Transverse colon (tissue), 4 donors: ENCODE results near the gene ZNF653.
A peak's percentile ranks its signal among the peaks of the same experiment; 100 is the strongest.

Experiments used
- POLR2AphosphoS5 ChIP-seq, 3 donors: sonication (generic); formaldehyde crosslinking; IDR thresholded peaks; one replicate each; pipeline ENCODE4 v1.6.1; 2016; ENCODE audit warnings: antibody characterized with exemption in 3 of 3
- TF ChIP-seq, protein P1 (sequence below), 5 experiments: fragments of 200-600 bp in 3 of 5; fragments of 450-650 bp in 2 of 5; sonication (generic) in 3 of 5; IDR thresholded peaks; 1 replicate in 2 of 5; 2 replicates in 3 of 5; pipeline ENCODE4 v1.5.1; 2016 to 2017; ENCODE audit warnings: antibody characterized with exemption in 5 of 5, inconsistent platforms in 3 of 5, mild to moderate bottlenecking in 2 of 5, moderate library complexity in 1 of 5

DNA sequence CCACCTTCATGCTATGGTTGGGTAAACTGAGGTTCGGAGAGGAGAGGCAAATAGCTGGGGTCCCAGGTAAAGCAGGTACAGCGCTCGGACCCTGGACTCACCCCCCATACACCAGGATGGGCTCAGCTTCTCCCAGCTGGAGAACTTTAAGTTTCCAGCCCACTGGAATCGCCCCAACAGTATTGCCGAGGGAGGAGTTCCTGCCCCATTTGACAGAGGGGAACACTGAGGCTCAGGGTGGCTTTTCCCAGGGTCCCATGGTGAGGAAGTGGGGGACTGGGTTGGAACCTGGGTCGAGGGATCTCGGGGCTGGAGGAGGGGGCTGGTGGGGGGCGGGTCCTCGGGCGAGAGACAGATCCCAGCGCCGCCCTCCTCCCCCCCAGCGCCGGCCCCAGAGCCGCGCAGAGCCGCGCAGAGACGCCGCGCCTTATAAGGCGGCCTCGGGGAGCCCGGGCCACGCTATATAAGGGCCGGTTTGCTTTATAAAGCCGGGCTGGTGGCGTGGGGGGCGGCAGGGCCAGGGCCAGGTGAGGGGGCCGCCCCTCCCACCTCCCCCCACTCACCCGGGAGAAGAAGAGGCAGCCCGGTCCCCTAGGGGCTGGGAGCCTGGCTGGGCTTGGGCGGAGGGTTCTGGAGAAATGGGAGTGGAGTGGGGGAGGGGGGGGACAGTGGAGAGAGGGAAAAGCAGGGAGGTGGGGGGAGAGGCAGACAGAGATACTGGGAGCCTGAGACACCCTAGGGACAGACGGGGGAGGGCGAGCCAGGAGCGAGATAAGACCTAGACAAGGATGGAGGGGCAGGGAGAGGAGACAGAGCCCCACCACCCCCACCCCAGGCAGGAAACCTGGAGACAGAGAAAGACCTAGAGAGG, 34.1 kb upstream of the ZNF653 start:
- TF ChIP-seq, protein P1, sequence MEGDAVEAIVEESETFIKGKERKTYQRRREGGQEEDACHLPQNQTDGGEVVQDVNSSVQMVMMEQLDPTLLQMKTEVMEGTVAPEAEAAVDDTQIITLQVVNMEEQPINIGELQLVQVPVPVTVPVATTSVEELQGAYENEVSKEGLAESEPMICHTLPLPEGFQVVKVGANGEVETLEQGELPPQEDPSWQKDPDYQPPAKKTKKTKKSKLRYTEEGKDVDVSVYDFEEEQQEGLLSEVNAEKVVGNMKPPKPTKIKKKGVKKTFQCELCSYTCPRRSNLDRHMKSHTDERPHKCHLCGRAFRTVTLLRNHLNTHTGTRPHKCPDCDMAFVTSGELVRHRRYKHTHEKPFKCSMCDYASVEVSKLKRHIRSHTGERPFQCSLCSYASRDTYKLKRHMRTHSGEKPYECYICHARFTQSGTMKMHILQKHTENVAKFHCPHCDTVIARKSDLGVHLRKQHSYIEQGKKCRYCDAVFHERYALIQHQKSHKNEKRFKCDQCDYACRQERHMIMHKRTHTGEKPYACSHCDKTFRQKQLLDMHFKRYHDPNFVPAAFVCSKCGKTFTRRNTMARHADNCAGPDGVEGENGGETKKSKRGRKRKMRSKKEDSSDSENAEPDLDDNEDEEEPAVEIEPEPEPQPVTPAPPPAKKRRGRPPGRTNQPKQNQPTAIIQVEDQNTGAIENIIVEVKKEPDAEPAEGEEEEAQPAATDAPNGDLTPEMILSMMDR (IDR thresholded peaks at IDR 0.05) = no peak
- TF ChIP-seq POLR2AphosphoS5 (IDR thresholded peaks at IDR 0.05) = peak in 2 of 3 donors; percentile 31 to 34
